Stimulated activated CD4-positive, alpha-beta T cell treated with anti-CD3 and anti-CD28 coated beads, Interleukin-2, amount 100 ng/mL, for 48 hours (primary cell): ENCODE results near the gene AFMID.
A peak's percentile ranks its signal among the peaks of the same experiment; 100 is the strongest.
"Not testable (repeated sequence)": the region's sequence is repeated elsewhere in the genome, so short reads cannot be mapped to it uniquely, and the experiment has no call there.

Experiments
- DNase-seq, 2 donors: peaks; one replicate each; pipeline ENCODE4 v3.0.0-alpha.2; 2020

AFMID gene, protein sequence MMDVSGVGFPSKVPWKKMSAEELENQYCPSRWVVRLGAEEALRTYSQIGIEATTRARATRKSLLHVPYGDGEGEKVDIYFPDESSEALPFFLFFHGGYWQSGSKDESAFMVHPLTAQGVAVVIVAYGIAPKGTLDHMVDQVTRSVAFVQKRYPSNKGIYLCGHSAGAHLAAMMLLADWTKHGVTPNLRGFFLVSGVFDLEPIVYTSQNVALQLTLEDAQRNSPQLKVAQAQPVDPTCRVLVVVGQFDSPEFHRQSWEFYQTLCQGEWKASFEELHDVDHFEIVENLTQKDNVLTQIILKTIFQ

GRCh38 chr17:78186692-78187595 is at the start of gene AFMID, which contains the start of gene TK1:
Gene AFMID (plus strand): TSS chr17:78187362. CDS start chr17:78187371, 9 bp downstream.
Gene TK1 (minus strand): TSS chr17:78187052. CDS start chr17:78186994, 58 bp downstream.
- peak; percentile 95 to 96 for DNase-seq

DNA sequence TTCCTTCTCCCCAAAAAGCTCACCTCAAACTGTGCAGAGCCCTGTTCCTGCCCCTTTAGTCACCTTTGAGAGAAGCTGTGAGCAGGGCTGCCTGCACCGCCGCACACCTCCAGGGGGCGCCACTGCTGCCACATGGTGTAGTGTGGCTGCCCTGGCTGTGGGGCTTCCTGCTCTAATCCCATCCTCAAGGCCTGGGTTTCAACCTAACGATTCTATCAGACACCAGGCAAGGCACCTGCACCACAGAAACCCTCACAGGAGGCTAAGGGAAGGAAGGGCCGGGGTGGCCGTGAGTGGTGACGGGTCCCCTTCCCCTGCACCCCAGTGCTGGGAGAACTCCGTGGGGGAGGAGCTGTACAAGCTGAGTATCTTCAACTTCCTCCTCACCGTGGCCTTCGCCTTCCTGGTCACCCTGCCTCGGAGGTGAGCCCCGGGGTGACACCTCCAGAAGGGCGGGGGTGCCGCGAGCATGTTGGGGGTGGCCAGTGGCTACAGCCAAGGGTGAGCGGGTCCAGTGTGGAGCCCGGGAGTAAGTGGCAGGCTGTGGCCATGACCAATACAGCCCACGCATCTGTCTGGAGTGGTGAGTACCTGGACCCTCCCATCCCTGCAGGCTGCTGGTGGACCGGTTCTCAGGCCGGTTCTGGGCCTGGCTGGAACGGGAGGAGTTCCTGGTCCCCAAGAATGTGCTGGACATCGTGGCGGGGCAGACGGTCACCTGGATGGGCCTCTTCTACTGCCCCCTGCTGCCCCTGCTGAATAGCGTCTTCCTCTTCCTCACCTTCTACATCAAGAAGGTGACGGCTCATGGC is 49.6 kb upstream of the AFMID start:
- DNase-seq = peak in 1 of 2 donors; percentile 52

DNA sequence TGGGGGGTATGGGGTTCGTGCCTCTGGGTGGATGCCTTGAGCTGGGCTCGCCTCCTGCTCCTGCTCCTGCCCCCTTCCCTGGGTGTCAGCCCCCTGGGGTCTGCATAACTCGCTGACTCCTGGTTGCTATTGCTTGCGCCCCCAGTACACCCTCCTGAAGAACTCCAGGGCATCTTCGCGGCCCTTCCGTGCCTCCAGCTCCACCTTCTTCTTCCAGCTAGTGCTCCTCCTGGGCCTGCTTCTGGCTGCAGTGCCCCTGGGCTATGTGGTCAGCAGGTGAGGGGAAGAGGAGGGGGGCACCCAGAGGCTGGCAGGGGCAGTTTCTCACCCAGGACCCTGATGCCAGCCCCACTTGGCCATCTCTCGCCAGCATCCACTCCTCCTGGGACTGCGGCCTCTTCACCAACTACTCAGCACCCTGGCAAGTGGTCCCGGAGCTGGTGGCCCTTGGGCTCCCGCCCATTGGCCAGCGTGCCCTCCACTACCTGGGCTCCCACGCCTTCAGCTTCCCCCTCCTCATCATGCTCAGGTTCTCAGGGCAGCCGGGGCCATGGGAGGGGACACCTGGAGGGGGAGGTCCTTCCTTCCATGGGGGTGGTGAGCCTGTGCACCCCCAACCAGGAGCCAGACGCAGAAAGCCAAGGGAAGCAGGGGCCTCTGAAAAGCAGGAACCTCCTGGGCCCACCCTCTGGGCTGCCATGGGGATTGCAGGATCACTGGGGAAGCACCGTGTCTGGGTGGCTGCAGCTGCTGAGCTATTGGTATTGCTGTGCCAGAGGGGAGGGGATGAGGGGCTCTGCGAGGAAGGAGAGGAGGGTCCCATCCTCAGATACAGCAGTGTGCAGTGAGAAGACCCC is 48.7 kb upstream of the AFMID start:
- no peak for DNase-seq

DNA sequence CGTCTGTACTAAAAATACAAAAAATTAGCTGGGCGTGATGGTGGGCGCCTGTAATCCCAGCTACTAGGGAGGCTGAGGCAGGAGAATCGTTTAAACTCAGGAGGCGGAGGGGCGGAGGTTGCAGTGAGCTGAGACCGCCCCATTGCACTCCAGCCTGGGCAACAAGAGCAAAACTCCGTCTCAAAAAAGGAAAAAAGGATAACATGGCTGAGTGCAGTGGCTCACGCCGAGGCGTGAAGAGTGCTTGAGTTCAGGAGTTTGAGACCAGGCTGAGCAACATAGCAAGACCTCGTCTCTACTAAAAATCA is 47.3 kb upstream of the AFMID start:
- DNase-seq = not testable (repeated sequence)

GRCh38 chr17:78140169-78141051 is 46.8 kb upstream of the AFMID start:
- peak; percentile 92 to 98 for DNase-seq

DNA sequence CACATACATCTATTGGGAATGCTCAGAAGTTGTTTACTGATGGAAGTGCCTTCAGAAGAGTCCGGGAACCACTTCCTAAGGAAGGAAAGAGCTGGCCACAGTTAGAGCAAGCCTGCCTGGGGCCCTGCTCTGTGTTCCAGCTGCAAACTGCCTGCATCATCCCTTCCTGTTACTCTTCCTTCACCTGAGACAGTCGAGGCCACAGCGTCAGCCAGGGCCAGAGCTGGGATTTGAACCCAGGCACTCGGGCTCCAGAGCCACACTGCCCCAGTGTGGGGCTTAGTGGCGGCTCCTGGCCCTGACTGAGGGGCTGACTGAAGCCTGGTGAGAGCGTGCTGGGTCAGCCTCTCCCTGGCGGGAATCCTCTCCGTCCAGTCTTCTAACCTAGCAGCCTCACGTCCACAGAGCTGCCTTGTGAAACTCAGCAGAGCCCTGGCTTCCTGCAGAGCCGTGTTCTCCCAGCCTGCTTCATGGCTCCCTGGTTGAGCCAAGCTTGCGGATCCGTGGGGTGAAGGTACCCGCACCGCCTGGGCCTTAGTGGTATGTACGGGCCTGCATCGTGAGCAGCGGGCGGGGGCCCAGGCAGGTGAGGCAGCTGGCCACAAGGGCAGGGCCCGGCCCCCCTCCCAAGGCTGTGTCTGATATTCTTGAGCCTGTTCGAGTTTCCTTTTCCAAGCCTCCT is 45.6 kb upstream of the AFMID start:
- DNase-seq = no peak

- DNase-seq = no peak
Measured at GRCh38 chr17:78142119-78142861, 44.9 kb upstream of the AFMID start.

DNA sequence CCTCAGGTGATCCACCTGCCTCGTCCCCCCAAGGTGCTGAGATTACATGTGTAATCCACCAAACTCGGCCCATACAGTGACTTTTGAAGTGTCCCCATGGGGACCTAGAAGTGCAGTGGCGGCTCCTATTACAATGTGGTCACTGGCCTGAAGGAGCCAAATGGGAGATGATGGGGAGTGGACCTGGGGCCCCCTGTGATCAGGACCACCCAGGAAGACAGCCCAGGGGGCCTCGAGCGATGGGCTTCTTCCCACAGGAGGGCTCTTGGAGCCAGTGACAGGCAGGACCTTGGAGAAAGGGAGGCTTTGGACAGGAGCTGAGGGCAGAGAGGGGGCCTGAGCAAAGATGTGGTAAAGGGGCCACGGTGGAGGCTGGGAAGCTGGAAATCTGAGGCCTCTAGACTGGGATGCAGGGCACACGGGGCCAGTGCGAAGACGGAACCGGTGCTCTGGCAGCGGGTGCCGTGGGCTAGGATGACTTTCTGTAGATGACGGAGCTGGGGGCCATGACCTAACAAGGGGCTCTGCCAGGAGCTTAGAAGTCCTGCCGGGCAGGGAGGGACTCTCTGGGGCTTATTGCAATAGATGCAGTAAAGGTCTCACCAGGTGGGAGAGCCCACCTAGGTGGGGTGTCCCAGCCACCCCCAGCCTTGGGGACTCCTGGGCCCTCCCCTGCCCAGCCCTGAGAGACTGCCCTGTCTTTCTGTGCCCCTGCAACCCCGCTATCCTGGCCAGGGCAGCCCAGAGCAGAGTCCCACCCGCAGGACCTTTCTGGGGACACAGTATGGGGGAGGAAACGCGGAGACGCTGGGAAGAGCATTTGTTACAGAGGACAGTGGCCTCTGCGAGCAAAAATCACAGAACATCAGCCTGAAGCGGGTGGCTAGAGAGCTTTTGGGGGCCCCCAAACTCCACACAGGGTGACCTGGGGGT is 43.7 kb upstream of the AFMID start:
- DNase-seq = no peak

DNA sequence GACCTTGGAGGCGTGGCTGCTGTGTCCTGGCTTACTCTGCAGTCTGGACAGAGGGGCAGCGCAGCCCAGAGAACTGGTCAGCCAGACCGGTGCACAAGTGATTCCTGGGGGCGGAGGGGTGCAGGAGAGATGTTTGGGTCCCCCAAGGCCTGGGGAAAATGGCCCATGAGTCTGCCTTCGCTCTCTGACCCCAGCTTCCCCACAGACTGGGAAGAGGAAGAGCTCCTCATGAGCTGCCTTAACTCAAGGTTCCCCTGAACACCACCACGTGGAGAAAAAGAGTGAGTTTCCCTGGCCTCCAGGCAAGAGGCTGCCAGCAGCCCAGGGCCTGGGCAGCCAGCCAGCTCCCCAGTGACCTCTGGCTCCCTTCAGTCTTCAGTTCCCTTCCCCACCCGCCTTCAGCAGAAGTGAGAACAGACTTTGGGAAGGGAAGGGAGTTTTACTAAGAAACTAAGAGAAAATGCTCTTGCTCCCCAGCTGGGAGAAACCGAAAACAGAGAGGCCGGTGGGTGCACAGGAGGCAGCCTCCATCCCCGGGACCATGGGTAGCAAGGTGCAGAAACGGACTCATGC is 42.9 kb upstream of the AFMID start:
- no peak for DNase-seq

DNA sequence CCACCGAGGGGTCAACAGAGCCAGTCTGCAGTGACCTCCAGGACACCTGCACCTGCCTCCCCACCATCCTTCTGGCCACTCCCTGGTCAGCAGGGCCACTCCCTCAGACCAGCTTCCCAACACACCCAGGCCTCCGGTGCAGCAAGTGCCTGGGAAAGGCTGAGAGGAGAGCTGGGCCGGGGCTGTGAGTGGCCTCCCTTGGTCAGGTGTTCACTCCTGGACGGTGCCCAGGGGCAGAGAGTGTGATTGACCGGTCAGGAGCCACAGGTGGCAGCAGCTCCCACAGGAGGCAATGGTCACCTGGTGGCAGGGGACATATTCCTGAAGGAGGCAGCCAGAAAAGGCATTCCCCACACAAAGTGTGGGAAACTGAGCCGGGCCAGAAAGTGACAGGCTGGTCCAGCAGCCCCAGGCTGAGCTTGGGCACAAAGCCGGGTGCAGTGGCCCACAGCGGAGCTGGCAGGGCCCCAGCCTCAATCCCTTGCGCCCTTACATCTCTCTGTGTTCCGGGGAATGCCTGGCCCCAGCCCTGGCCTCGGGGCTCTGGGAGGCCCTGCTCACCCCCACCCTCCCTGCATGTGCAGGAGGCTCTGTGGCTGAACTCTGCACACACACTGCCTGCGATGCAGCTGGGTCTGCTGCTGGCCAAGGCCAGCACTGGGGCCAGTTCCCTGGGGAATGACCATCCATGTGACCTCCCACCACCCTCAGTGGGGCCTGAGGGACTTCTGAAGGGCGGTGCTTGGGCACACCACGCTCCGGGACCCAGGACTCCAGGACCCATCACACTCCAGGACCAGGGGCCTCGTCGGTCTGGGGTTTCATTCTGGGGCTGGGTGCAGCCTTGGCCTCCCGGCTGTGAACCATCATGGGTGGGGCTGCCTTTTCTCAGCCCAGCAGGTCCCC is 42.2 kb upstream of the AFMID start:
- no peak for DNase-seq

DNA sequence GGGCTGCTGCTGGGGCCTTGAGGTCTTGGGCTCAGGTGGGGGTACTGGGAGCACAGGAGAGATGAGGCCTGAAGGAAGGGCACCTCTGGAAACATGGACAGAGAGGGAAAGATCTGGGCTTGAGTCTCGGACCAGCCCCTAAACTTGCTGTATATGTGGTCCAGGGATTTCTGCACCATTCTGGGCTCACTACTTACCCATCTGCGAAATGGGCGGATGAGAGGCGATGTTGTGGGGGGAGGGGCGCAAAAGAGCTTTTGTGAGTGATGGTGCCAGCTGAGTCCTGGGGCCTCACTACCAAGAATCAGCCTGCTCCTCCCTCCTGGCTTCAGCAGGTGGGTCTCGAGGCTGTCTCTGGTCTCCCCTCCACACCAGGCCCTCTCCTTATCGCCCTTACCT is 40.7 kb upstream of the AFMID start:
- no peak for DNase-seq

- no peak for DNase-seq
Measured at GRCh38 chr17:78146881-78147280, 40.3 kb upstream of the AFMID start.

DNA sequence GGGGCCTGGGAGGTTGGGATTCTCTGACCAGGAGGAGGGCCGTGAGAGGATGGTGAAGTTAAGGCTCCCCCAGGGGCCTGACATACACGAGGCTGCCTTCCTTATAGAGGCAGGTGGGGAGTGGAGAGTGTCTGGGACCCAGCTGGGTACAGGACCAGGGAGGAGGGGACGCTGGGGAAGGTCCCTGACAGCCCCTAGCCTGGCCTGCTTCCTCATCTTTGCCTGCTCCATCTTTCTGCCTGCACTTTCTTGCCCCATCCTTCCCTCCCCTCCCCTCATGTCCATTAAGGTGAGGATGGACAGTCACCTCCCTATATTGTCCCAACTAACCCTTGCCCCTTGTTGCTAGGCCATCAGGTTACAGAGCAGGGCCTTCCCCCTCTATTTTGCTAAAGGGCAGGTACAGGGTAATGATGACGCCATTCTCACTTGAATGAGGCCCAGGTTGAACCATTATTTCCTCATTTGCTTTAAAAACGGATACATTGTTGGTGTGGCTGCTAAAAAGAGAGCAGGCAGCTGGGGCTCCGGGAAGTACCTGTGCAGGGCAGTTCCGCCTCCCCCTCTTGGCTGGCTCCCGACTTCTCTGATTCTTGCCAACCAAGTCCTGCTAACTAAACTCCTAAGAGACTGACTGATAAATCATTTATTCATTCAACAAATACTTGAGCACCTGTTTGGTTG is 39.7 kb upstream of the AFMID start:
- DNase-seq = no peak

DNA sequence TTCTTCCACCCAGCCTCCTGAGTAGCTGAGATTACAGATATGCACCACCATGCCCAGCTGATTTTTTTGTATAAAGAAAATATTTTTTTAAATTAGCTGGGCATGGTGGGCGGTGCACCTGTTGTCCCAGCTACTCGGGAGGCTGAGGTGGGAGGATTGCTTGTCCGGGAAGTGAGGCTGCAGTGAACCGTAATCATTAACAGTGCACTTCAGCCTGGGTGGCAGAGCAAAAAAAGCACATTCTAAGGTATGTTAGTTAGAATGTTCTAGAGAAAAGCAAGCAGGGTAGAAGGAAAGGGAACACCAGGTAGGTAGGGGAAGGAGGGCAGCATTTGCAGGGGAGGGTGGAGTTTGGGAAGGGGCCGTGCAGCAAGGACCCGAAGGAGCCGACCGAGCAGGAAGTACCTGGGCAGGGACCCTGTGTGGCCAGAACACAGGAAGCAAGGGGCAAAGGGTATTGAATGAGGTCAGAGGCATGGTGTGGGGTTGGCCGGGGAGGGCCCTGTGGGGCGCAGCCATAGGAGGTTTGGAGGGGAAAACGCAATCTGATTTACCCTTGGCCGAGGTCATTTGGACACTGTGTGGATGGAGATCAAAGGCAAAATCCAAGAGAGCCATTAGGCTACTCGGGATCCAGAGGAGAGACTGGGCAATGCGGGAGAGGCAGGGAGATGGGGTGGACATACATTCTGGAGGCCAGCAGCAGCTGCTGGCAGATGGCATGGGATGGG is 38.7 kb upstream of the AFMID start:
- DNase-seq = no peak

DNA sequence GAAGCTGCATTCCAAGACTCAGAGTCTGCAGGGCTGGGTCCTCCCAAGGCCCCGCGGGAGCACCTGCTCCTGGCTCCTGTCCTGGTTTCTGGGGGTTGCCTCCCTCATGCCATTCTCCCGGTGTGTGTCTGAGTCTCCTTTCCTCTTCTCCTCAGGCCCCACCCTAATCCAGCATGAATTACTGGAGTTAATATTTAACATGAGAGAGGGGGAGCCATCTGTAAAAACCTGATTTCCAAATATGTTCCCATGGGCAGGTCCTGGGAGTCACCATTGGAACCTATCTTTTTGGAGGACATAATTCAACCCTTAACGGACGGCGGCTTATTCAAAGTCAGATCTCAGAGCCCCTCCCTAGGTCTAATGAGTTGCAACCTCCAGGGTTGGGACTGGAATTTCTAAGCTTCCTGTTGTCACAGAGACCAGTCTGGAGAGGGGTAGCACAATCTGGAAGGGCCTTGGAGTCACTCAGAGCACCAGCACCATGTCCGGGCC is 35.6 kb upstream of the AFMID start:
- DNase-seq = no peak
